Kidney epithelial cell (primary cell): ENCODE results near the gene NSFL1C. TPM values are rescaled to one million over a fixed set of nuclear protein-coding genes. Genes with fewer than 3 reads are reported as not detected.
A peak's percentile ranks its signal among the peaks of the same experiment; 100 is the strongest.

Experiments
- DNase-seq: peaks from one replicate; pipeline ENCODE4 v3.0.0-alpha.2; 2010; ENCODE audit warnings: low read depth
- H3K27me3 ChIP-seq: 2 replicates; pipeline ENCODE4 v1.6.0; 2011; ENCODE audit warnings: low read length; ENCODE audit not compliant: control insufficient read depth, insufficient read depth
- H3K36me3 ChIP-seq: 2 replicates; pipeline ENCODE4 v1.5.1; 2011; ENCODE audit warnings: low read length; ENCODE audit not compliant: control insufficient read depth, insufficient read depth
- H3K4me3 ChIP-seq: 2 replicates; pipeline ENCODE4 v1.5.1; 2011; ENCODE audit warnings: low read depth, mild to moderate bottlenecking, control low read depth, low read length
- total RNA-seq: library from RNA; depleted of rRNA; stranded (reverse); fragments of >200 nt; gene quantifications from 2 replicates; pipeline ENCODE4 v1.2.3, GENCODE V29; 2015
- TF ChIP-seq, protein P1 (sequence below): IDR thresholded peaks from 2 replicates; pipeline ENCODE4 v1.5.1; 2011; ENCODE audit warnings: mild to moderate bottlenecking, moderate library complexity, low read length, control low read depth, inconsistent platforms; ENCODE audit not compliant: insufficient read depth, poor library complexity, severe bottlenecking

NSFL1C gene
- total RNA-seq, 1 donor from 2014 or later: 58.9 TPM

- peak; percentile 53 for DNase-seq
- H3K4me3 ChIP-seq: no peak overlapping the region
- H3K36me3 ChIP-seq: no peaks in the 10 kb centered on the region
- H3K27me3 ChIP-seq: no peaks in the 10 kb centered on the region
- TF ChIP-seq, protein P1, sequence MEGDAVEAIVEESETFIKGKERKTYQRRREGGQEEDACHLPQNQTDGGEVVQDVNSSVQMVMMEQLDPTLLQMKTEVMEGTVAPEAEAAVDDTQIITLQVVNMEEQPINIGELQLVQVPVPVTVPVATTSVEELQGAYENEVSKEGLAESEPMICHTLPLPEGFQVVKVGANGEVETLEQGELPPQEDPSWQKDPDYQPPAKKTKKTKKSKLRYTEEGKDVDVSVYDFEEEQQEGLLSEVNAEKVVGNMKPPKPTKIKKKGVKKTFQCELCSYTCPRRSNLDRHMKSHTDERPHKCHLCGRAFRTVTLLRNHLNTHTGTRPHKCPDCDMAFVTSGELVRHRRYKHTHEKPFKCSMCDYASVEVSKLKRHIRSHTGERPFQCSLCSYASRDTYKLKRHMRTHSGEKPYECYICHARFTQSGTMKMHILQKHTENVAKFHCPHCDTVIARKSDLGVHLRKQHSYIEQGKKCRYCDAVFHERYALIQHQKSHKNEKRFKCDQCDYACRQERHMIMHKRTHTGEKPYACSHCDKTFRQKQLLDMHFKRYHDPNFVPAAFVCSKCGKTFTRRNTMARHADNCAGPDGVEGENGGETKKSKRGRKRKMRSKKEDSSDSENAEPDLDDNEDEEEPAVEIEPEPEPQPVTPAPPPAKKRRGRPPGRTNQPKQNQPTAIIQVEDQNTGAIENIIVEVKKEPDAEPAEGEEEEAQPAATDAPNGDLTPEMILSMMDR: no peak
Observed at GRCh38 chr20:1478566-1478965, 11.9 kb upstream of the NSFL1C start.

DNA sequence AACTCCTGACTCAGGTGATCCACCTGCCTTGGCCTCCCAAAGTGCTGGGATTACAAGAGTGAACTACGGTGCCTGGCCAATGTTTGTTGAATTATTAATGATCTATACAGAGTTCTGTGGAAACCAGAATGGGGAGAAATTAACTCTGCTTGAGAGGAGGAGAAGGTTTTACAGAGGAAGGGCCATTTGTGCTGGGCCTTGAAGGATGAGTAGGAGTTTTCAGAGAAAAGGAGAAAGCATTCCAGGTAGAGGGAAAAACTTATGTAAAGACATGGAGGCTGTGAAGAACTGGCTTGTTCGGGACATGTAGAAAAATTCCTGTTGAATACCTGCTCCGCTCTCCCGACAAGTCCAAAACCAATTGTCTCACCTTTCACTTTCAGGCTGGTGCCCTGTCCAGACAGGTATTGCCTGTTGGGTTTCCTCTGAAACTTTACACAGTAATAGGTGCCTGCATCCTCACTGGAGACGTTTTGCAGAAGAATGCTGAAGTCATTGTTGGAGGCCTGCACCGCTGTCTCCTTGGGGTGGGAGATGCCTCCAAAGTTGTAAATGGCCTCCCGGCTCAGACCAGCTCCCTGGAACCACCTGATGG lies 11.3 kb upstream of the NSFL1C start:
- Histone ChIP-seq H3K36me3 (no peaks in the 10 kb centered on the region), H3K27me3 (no peaks in the 10 kb centered on the region), H3K4me3 (no peak overlapping the region)
- TF ChIP-seq, protein P1: no peak
- no peak for DNase-seq

DNA sequence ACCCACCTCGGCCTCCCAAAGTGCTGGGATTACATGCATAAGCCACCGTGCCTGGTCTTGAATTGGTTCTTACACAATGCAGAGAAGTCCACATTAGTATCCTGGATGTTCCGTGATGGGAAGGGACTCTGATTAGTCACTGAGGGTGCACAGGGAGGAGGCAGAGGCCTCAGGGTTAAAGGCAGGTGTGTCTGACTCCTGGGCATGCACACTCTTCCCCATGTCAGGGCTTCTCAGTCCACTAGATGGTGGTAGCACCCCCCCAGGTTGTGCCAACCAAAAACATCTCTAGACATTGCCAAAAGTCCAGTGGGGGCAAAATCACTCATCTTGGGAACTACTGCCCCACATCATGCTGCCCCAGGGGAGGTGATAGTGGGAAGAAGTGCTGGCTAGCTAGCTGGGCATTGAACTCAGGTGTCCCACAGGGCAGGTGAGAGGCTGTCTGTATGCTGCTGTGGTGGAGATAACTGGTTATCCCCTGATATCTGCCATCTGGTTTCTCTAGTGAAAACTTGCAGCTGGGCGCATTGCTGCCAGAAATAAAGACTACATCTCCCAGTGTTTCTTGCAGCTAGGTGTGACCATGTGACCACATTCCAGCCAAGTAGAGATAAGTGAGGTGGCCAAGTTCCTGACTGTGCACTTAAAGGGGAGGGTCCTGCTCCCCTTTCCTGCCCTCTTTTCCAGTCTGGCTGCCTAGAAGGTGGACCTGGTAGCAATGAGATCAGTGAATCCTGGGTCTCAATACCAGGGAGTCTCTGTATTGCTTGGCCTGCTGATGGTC lies 8.4 kb upstream of the NSFL1C start:
- no peak overlapping the region for H3K4me3 ChIP-seq

DNA sequence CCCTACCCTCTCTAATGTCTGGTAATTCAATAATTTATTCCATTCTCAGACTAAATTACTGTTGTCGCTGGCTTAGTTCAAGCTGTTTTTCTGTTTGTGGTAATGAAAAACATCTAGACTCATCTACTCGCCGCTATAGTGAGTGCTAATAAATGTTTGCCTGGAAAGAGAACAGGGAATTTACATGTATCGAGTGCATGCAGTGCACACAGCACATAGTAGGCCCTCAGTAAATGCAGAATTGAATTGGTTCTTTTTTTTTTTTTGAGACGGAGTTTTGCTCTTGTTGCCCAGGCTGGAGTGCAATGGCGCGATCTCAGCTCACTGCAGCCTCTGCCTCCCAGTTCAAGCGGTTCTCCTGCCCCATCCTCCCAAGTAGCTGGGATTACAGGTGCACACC lies 7.7 kb upstream of the NSFL1C start:
- no peak for DNase-seq
- Histone ChIP-seq H3K27me3 (no peaks in the 10 kb centered on the region), H3K4me3 (no peak overlapping the region), H3K36me3 (no peaks in the 10 kb centered on the region)
- TF ChIP-seq, protein P1: no peak

More for the DNA sequence above, 8.4 kb upstream of the NSFL1C start:
- TF ChIP-seq, protein P1: peak; percentile 14
- Histone ChIP-seq H3K27me3 (no peaks in the 10 kb centered on the region), H3K36me3 (no peaks in the 10 kb centered on the region)
- DNase-seq: no peak

GRCh38 chr20:1473246-1474220 lies 6.9 kb upstream of the NSFL1C start:
- H3K27me3 ChIP-seq: no peaks in the 10 kb centered on the region
- no peaks in the 10 kb centered on the region for H3K36me3 ChIP-seq
- H3K4me3 ChIP-seq: no peak overlapping the region
- TF ChIP-seq, protein P1: no peak
- no peak for DNase-seq
